Naive thymus-derived CD8-positive, alpha-beta T cell (primary cell): ENCODE data around the gene HDAC4. TPM values are rescaled to one million over a fixed set of nuclear protein-coding genes. Genes with fewer than 3 reads are reported as not detected.
A peak's percentile ranks its signal among the peaks of the same experiment; 100 is the strongest.

Source experiments
- ATAC-seq, 2 donors: fragments of 150-1000 bp; cut with Tn5 transposase in 1 of 2; sonication (Bioruptor Pico), chemical (Tn5 transposase) in 1 of 2; 1 replicate in 1 of 2; 2 replicates in 1 of 2; pipeline ENCODE4 v1.10.0; 2021; ENCODE audit warnings: mild to moderate bottlenecking in 2 of 2, moderate library complexity in 2 of 2
- POLR2A ChIA-PET: fragments of 350-600 bp; sonication (Branson Sonifier 250); formaldehyde crosslinking; loops from one replicate; lab custom pipeline; 2021; ENCODE audit warnings: antibody characterized with exemption; lab: Charles Lee
- DNase-seq, 10 donors: peaks; one replicate each; pipeline versions ENCODE4 v3.0.0 to v3.0.0-alpha.2; 2020 to 2022
- H3K27ac Mint-ChIP-seq, 10 donors: one replicate each; pipeline ENCODE4 v1.8.0; 2020 to 2022; ENCODE audit warnings: mild to moderate bottlenecking in 10 of 10, mixed read lengths in 10 of 10, moderate library complexity in 4 of 10, inconsistent platforms in 1 of 10
- H3K27me3 Mint-ChIP-seq, 5 donors: one replicate each; pipeline ENCODE4 v1.8.0; 2021 to 2022; ENCODE audit warnings: mixed read lengths in 5 of 5
- H3K36me3 Mint-ChIP-seq, 3 donors: one replicate each; pipeline ENCODE4 v1.8.0; 2020 to 2022; ENCODE audit warnings: mixed read lengths in 3 of 3, mild to moderate bottlenecking in 2 of 3, inconsistent platforms in 1 of 3
- H3K4me1 Mint-ChIP-seq, 4 donors: one replicate each; pipeline ENCODE4 v1.8.0; 2021 to 2022; ENCODE audit warnings: mixed read lengths in 4 of 4
- H3K4me3 Mint-ChIP-seq, 10 donors: one replicate each; pipeline ENCODE4 v1.8.0; 2020 to 2022; ENCODE audit warnings: mild to moderate bottlenecking in 10 of 10, mixed read lengths in 10 of 10, moderate library complexity in 6 of 10, inconsistent platforms in 1 of 10
- H3K9me3 Mint-ChIP-seq, 9 donors: one replicate each; pipeline ENCODE4 v1.8.0; 2020 to 2022; ENCODE audit warnings: mixed read lengths in 9 of 9, mild to moderate bottlenecking in 3 of 9, inconsistent platforms in 1 of 9, moderate library complexity in 1 of 9
- polyA plus RNA-seq, 3 donors: library from polyadenylated mRNA; unstranded; fragments of 300-500 nt; fragmentation: Illumina TruSeq; gene quantifications; one replicate each; pipeline ENCODE4 v1.2.3, GENCODE V29; 2021
- total RNA-seq, 8 experiments: library from RNA in 2 of 8; stranded (reverse) in 2 of 8; gene quantifications; one replicate each; pipeline ENCODE4 v1.2.3 and lab custom pipeline; 2021 to 2026

The HDAC4 gene
- total and polyA plus RNA-seq, 5 experiments from 2014 or later = 2.8 to 37.3 (median 10.1) TPM

GRCh38 chr2:239212929-239213642 lies 187.7 kb downstream of the HDAC4 start:
- no peaks in the 10 kb centered on the region for H3K27me3 Mint-ChIP-seq
- peak overlapping the region in 1 of 10 donors; percentile 20 for H3K4me3 Mint-ChIP-seq
- POLR2A ChIA-PET = interaction anchor here (1.1 to 2.8 kb wide), 3 partner anchors 8 to 188 kb away, joined by 3 to 9 read pairs (median 4); partner anchors contain the start of gene HDAC4
- H3K4me1 Mint-ChIP-seq = peaks cover 48 to 81% (median 70%) of the 10 kb centered on the region in 4 donors
- no peak for ATAC-seq
- H3K9me3 Mint-ChIP-seq = peaks cover 0 to 3% (median 0%) of the 10 kb centered on the region in 9 donors
- no peak for DNase-seq
- H3K36me3 Mint-ChIP-seq = peaks cover 0 to 2% (median 0%) of the 10 kb centered on the region in 3 donors
- peak overlapping the region in 3 of 10 donors; percentile 31 to 82 (median 36) for H3K27ac Mint-ChIP-seq

DNA sequence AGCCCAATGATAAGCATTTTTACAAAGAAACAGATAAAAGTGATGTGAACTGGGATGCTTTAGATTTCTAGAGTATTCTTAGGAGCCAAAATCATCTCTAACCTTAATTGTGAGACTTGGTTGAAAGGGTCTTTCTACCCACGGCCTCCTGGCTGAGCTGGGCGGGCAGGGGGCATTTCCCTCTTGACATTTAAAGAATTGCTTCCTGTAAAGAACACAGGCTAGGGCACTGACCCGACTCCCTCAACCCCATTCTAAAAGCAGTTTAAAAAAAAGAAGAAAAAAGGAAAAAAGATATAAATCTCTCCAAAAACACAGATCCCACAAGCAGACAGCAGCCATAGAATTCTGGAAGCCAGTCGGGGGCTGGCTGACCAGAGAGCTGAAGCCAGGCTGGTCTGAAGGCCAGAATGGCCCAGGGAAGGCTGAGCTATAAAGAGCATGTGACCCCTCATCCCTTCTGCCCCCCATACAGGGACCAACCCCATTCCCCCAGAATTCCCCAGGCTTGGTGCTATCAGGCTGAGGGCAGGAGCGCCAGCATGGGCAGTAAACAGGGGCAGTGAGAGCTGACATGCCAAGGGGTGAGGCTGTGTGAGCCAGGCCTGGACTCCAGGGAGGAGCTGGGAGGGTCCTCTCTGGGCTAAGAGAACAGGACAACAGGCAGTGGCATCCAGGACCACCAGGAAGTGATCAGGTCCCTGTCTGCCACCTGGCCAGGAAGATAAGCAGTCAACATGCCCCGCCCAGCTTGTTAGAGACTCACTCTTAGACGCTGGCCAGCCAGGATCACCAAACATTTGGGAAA lies 188.5 kb downstream of the HDAC4 start:
- H3K4me3 Mint-ChIP-seq = peak overlapping the region in 2 of 10 donors; percentile 30 to 33

GRCh38 chr2:239211396-239212094 lies 189.3 kb downstream of the HDAC4 start:
- POLR2A ChIA-PET = interaction anchor here (0.5 to 2.8 kb wide), 4 partner anchors 10 to 118 kb away, joined by 3 to 9 read pairs (median 4); no protein-coding TSS in a partner anchor
- peaks cover 39 to 70% (median 59%) of the 10 kb centered on the region in 4 donors for H3K4me1 Mint-ChIP-seq

More for the DNA sequence above, 188.5 kb downstream of the HDAC4 start:
- POLR2A ChIA-PET = interaction anchor here (0.5 to 2.8 kb wide), 6 partner anchors 9 to 189 kb away, joined by 3 to 9 read pairs (median 4); partner anchors contain the start of gene HDAC4
- H3K4me1 Mint-ChIP-seq = peaks cover 44 to 74% (median 63%) of the 10 kb centered on the region in 4 donors
- H3K27ac Mint-ChIP-seq = peak overlapping the region in 4 of 10 donors; percentile 25 to 82 (median 34)
- ATAC-seq (no peak), DNase-seq (no peak)
- peaks cover 0 to under 1% (median 0%) of the 10 kb centered on the region in 9 donors for H3K9me3 Mint-ChIP-seq
- H3K27me3 Mint-ChIP-seq = no peaks in the 10 kb centered on the region
- peaks cover 0 to 2% (median 0%) of the 10 kb centered on the region in 3 donors for H3K36me3 Mint-ChIP-seq

GRCh38 chr2:239209783-239210182 lies 191.0 kb downstream of the HDAC4 start:
- Mint-ChIP-seq H3K4me1 (peaks cover 38 to 69% (median 59%) of the 10 kb centered on the region in 4 donors), H3K9me3 (no peaks in the 10 kb centered on the region), H3K4me3 (no peak overlapping the region), H3K27me3 (no peaks in the 10 kb centered on the region), H3K36me3 (peaks cover 0 to 2% (median 0%) of the 10 kb centered on the region in 3 donors), H3K27ac (peak overlapping the region in 2 of 10 donors; percentile 29 to 52)
- no peak for ATAC-seq
- no peak for DNase-seq
- POLR2A ChIA-PET = no interaction called here

More at GRCh38 chr2:239211396-239212094, 189.3 kb downstream of the HDAC4 start:
- no peaks in the 10 kb centered on the region for H3K9me3 Mint-ChIP-seq
- ATAC-seq = peak in 1 of 2 donors; percentile 46
- no peaks in the 10 kb centered on the region for H3K27me3 Mint-ChIP-seq
- H3K36me3 Mint-ChIP-seq = peaks cover 0 to 2% (median 0%) of the 10 kb centered on the region in 3 donors
- H3K27ac Mint-ChIP-seq = peak overlapping the region in 5 of 10 donors; percentile 9 to 58 (median 27)
- DNase-seq = no peak
- H3K4me3 Mint-ChIP-seq = peak overlapping the region in 5 of 10 donors; percentile 16 to 49 (median 31)

GRCh38 chr2:239208465-239209180 lies 192.2 kb downstream of the HDAC4 start:
- Mint-ChIP-seq H3K4me1 (peaks cover 32 to 69% (median 56%) of the 10 kb centered on the region in 4 donors), H3K4me3 (no peak overlapping the region), H3K36me3 (peaks cover 0 to 2% (median 0%) of the 10 kb centered on the region in 3 donors), H3K27ac (no peak overlapping the region), H3K27me3 (no peaks in the 10 kb centered on the region), H3K9me3 (no peaks in the 10 kb centered on the region)
- POLR2A ChIA-PET = interaction anchor here (1.1 to 1.2 kb wide), 3 partner anchors 12 to 192 kb away, joined by 3 read pairs; partner anchors contain the start of gene HDAC4
- DNase-seq = no peak
- no peak for ATAC-seq

DNA sequence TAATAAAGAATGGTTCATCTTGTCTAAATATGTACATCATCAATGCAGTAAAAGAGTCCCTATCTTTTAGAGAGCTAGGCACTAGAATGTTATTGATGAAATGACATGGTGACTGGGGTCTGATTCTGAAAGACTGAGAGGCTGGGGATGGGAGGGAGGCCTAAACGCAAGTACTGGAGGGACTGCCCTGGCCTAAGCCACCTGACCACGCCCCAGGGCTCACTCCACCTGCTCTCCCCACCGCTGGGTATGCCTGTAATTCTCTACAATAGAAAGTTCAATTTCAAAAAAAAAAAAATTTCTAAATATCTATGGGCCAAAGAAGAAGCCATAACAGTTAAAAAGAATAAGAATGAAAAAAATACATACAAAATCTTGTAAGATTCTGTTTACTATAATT lies 194.0 kb downstream of the HDAC4 start:
- no peak for ATAC-seq
- Mint-ChIP-seq H3K4me3 (no peak overlapping the region), H3K4me1 (peaks cover 34 to 65% (median 58%) of the 10 kb centered on the region in 4 donors), H3K27ac (no peak overlapping the region), H3K9me3 (no peaks in the 10 kb centered on the region), H3K27me3 (no peaks in the 10 kb centered on the region), H3K36me3 (peaks cover 0 to 2% (median 0%) of the 10 kb centered on the region in 3 donors)
- POLR2A ChIA-PET = interaction anchor here (1.0 kb wide), 1 partner anchor 15 kb away, joined by 3 read pairs; no protein-coding TSS in a partner anchor
- DNase-seq = no peak

- POLR2A ChIA-PET = interaction anchor here (1.0 kb wide), 1 partner anchor 15 kb away, joined by 3 read pairs; no protein-coding TSS in a partner anchor
- H3K36me3 Mint-ChIP-seq = peaks cover 0 to 2% (median 0%) of the 10 kb centered on the region in 3 donors
- peak overlapping the region in 1 of 10 donors; percentile 71 for H3K4me3 Mint-ChIP-seq
- H3K27me3 Mint-ChIP-seq = no peaks in the 10 kb centered on the region
- H3K9me3 Mint-ChIP-seq = no peaks in the 10 kb centered on the region
- ATAC-seq (no peak), DNase-seq (no peak)
- peak overlapping the region in 5 of 10 donors; percentile 3 to 74 (median 57) for H3K27ac Mint-ChIP-seq
- peaks cover 28 to 56% (median 53%) of the 10 kb centered on the region in 4 donors for H3K4me1 Mint-ChIP-seq
Measured at GRCh38 chr2:239206042-239206441, 194.8 kb downstream of the HDAC4 start.

- Mint-ChIP-seq H3K36me3 (peaks cover 0 to 1% (median 0%) of the 10 kb centered on the region in 3 donors), H3K9me3 (no peaks in the 10 kb centered on the region), H3K27ac (peak overlapping the region; percentile 1 to 86 (median 71)), H3K4me1 (peaks cover 25 to 54% (median 47%) of the 10 kb centered on the region in 4 donors), H3K4me3 (peak overlapping the region; percentile 26 to 80 (median 56)), H3K27me3 (no peaks in the 10 kb centered on the region)
- DNase-seq (peak in 1 of 10 donors; percentile 17), ATAC-seq (peak in 1 of 2 donors; percentile 61)
- POLR2A ChIA-PET = interaction anchor here (0.8 to 1.7 kb wide), 2 partner anchors 10 to 63 kb away, joined by 3 read pairs; no protein-coding TSS in a partner anchor
Measured at GRCh38 chr2:239204876-239205468, 195.8 kb downstream of the HDAC4 start.

DNA sequence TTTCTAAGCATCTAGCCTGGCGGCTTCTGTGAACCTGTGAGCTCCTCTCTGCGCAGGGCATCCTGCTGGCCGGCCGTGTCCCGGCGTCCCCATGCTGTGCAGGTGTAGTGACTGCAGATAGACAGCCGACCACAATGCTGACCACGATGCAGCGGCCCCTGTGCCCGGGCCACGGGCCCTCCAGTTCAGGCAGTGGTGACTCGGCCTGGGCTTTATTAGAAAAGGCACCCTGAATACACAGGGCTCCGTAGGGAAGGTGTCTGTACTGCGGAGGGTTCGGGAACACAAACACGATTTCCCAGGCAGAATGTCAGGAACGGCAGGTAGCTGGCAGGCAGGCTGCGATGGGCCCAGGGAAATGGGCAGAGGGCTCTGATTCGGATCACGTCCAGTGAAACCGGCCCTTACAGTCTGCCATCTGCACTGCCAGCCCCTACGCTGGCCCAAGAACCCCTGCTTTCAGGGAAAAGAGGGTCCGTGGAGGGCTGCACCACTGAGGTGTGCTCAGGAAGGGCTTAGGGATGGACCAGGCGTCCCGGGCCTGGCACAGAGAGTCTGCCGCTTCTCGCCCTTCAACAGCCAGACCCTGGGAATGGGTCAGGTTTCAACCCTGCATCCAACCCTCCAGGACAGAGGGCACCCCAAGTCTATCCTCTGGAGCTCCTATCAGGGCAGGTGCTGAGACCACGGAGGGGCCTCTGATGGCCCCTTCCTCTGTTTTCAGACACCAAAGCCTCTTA lies 196.5 kb downstream of the HDAC4 start:
- H3K27me3 Mint-ChIP-seq = no peaks in the 10 kb centered on the region
- DNase-seq (no peak), ATAC-seq (no peak)
- POLR2A ChIA-PET = interaction anchor here (1.7 kb wide), 1 partner anchor 64 kb away, joined by 3 read pairs; no protein-coding TSS in a partner anchor
- peak overlapping the region in 1 of 10 donors; percentile 56 for H3K4me3 Mint-ChIP-seq
- H3K9me3 Mint-ChIP-seq = no peaks in the 10 kb centered on the region
- H3K27ac Mint-ChIP-seq = peak overlapping the region in 4 of 10 donors; percentile 1 to 84 (median 68)
- H3K4me1 Mint-ChIP-seq = peaks cover 24 to 54% (median 42%) of the 10 kb centered on the region in 4 donors
- H3K36me3 Mint-ChIP-seq = peaks cover 0 to under 1% (median 0%) of the 10 kb centered on the region in 3 donors
